Middle frontal gyrus (tissue), 1 donor: ENCODE results near the gene KIF3C.

ENCODE experiments used
- DNase-seq: peaks from one replicate; pipeline ENCODE4 v3.0.0-alpha.2; 2015; ENCODE audit warnings: low spot score; ENCODE audit errors: extremely low spot score

Gene KIF3C

DNA sequence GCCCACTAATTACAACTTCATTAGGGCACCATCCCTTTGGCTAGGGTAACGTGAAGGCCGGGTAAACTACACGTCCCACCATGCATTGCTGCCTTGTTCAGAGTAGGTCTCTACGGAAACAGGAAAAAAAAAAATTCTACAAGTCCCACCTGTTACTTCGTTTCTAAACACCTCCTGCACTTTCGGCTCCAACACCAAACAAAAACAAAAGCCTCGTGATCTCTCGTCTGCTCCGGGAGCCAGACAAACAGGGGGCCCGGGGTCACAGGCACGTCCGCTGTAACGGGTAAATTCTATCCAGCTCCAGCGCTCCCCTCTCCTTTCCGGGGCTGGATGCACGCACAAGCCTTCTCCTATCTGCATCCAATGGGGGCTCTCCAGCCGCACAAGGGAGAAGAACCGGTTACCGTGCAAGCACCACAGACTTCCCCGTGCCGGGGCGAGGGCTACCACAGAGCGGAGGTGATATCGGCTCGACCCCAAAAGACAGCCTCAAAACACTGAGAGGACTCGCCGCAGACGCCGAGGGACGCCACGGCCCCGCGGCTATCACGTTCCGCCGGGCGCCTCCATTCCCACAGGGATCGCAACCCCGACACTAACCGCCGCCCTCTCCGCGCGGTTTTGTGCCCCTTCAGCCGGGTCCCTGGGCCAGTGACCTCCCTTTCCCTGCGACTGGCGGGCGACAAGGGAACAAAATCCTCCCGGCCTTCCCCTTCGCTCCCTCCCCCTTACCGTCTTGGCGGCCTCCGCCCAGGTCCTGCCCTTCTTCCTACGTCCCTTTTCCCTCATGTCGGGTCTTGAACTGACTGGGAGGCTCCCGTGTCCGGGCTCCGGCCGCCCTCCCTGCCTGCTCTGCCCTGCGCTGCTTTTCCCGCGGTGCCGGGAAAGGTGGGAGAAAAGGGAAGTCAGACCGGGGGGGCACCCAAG, 104.6 kb downstream of the KIF3C start:
- no peak for DNase-seq
